Measurements from ENCODE around the gene PTGIS.

PTGIS gene

DNA sequence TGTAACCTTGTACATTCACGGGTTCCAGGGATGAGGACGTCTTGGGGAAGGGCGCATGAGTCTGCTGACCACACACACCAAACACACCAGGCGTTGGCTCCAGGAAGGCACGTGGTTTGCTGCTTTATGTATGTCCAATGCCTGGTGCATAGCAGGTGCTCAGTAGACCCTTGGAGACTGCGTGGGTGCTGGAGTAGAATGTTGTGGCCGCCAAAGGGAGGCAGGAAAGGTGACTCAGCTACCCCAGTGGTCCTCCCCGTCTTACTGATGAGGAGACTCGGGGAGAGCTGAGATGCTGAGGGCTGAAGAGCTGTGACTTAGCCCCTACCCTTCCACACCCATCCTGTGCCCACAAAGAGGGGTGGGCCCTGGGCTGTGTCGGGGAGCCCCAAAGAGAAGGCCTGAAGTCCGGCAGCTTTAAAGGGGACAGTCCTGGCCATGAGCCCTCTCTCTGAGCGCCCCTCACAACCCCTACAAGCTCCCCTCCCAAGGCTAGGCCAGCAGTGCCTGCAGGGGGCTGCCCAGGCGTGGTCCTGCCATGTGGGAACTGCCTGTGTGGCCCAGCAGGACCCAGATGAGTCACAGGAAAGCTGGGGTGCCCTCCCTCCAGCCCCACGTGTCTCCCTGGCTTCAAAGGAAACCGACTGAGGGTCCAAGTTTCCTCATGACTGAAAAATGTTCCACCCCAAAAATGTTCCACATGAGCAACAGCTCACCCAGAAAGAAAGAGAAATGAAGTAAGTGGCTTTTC is 28.0 kb upstream of the PTGIS start:
- no peak for DNase-seq

DNA sequence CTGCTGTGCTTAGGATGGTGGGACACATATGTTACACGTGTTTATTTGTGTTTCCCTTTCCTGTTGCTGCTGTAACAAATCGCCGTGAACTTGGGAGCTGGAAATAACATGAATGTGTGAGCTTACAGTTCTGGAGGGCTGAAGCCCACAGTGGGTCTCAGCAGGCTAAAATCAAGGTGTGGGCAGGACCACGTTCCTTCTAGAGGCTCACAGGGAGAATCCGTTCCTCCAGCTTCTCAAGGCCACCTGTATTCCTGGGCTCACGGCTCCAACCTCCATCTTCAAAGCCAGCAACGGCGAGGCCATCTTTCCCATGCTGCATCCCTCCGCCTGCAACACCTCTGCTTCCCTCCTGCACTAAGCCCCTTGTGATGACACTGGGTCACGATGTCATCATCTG is 27.4 kb upstream of the PTGIS start:
- DNase-seq: no peak

DNA sequence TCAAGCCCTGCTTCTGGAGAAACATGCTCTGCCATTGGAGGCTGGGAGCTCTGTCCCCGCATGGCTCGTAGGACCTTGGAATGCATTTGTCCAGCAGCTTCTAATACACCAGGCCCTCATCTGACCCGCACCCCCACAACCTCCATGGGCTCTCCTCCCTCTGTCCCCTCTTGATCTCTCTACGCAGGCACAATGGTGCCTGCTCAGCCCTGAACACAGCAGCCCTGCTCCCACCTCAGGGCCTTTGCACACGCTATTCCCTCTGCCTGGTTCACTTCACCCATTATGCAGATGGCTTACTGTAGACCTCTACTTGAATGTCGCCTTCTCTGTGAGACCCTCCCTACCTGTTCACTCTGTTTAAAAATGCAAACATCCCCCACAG is 27.0 kb upstream of the PTGIS start:
- DNase-seq: no peak

DNA sequence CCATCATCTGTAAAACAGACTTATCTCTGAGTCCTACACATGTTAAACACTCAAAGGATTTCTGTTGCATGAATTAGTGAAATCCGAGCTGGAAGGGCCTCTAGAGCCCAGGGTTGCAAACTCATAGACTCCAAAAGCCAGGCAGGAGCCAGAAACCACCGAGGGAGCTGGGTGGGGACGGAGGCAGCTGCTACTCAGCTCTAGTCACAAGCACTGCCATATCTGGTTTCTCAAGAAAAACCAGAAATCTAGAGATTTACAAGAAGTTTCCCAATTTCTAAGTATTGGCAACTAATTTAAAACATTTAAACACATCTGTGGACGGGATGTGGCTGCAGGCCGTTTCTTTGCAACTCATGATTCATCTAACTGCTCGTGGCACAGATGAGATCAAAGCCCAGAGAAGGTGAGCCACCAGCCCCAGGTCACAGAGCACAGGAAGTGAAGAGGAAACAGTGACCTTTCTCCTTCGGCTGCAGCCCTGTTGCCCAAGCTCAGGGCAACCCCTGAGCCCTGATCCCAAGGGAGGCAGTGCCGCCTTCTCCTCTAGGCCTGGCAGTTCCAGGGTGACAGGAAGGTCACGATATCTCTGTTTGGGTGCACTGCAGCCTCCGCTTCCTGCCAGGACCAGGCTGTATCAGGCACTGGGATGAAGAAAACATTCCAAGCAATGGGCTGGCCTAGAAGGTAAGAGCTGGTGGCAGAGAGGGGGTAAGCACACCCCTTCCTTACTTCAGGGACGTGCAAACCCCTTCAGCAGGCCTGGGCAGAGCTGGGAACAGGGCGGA is 26.4 kb upstream of the PTGIS start:
- no peak for DNase-seq

DNA sequence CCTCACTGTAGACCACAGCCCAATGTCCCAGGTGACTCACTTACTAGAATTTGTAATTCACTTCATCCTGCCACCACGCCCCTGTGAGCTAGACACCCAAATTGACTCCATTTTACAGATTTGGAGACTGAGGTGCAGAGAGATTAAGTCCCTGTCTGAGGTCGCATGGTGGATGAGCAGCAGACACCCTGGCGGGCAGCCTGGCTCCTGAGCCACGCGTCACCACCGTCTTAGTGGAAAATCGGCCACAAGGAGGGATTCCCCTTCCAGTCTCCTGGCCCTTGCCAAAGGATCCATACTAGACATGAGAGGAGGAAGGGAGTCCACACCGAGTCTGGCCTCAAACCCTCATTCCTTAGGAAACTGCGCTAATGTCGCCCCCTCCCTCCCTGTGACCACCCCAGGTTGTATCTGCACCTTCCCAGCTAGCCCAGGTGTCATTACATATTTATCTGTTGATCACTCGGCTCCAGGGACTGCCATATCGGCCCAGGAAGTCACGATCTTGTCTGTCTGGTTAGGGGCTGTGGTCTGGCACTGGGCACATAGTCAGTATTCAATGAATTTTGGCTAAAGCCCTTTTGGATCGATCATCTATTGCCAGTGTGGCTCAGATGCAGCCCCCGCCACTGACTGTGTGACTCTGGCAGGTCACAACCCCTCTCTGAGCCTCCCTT is 25.7 kb upstream of the PTGIS start:
- no peak for DNase-seq

DNA sequence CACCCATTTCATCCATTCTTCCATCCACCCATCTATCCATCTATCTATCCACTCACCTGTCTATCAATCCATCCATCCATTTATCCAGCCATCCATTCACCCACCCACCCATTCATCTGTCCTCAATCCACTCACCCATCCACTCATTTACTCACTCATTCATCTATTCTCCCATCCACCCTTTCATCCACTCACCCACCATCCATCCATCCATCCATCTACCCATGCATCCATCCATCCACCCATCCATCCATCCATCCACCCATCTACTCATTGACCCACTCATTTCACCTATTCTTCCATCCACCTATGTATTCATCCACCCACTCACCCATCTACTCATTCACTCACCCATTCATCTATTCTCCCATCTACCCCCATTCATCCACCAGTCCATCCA is 24.2 kb upstream of the PTGIS start:
- no peak for DNase-seq

DNA sequence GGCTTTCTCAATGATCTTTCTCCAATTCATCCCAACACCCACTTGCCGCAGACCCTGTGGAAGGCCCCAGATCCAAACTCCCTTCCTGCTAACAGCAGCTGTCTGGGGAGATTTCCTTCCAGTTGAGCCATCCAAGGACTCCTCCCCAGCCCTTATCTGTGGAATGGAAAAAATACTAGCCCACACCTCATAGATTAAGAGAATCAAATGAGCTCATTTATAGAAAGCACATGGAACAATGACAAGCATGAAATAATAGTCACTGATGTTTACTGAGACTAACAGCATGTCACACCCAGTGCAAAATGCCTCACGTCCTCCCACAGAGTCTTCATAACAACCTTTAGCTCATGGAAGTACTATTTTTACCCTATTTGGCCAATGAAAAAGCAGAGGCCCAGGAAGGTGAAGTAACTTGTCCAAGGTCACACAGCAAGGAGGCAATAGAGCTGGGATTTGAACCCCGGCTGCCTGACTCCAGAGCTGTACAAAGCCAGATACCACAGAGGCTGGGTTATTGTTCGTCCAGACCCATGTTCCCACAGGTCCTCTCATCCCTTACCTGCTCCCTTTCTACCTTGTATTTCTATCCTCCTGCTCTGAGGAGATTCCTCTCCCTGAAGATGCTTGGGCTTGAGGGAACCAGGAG is 23.4 kb upstream of the PTGIS start:
- DNase-seq: no peak

DNA sequence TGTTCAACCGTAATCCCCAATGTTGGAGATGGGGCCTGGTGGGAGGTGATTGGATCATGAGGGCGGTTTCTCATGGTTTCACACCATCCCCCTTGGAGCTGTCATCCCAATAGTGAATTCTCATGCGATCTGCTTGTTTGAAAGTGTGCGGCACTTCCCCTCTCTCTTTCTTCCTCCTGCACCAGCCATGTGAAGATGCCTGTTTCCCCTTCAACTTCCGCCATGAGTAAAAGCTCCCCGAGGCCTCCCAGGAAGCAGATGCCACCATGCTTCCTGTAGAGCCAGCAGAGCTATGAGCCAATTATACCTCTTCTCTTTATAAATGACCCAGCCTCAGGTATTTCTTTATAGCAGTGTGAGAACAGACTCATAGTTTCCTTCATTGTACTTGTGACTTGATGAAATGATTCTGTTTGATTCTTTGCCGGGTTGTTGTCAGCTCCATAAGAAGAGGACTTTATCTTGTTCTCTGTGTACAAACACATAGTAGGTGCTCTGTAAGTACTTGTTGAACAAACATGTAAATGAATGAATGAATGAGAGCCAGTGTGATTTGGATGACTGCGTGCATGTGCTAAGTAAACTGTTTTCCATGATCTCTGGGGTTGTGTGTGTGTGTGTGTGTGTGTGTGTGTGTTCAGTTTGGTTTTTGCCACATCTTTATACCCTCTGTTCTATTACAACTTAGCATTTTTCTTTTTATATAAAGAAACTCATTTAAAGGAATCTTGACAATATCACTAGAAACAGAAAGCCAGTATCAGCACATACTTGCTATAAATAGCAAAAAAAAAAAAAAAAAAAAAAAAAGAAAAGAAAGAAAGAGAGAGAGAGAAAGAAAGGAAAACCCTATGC is 22.5 kb upstream of the PTGIS start:
- DNase-seq: no peak

DNA sequence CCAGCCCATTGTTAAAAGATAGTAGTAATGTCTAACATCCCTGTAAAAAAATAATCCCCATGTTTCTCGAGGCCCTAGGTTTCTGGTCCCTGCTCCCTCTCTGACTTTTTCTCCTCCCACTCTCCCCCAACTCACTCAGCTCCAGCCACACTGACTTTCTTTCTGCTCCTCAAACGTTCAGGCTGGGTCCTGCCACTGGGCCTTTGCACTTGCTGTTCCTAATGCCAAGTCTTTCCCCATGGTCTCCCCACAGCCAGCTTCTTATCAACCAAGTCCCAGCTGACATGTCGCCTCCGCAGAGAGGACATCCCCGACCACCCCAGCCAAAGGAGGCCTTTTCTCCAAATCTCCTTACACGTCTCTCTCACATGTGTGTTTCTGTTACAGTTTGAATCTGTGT is 21.8 kb upstream of the PTGIS start:
- DNase-seq: no peak

DNA sequence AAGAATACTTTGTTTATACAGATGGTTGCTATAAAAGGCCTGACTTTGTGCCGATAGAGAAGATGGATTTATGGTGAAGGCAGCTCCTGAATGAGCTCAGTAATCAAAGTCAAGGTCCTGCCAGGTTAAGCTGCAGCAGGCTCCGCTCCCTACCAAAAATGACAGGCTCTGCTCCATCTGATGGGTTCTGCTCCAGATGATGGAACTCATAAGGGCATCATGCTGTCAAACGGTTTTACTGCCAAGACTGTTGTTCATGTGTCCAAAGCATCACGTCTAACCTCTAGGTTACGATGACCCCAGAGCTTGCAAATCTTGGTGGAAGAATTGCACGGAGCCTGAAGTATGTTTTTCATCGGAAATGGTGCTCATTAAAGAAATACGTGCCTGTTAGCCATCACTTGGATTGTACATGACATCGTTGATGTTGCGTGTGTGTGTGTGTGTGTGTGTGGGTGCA is 19.2 kb upstream of the PTGIS start:
- DNase-seq: no peak

DNA sequence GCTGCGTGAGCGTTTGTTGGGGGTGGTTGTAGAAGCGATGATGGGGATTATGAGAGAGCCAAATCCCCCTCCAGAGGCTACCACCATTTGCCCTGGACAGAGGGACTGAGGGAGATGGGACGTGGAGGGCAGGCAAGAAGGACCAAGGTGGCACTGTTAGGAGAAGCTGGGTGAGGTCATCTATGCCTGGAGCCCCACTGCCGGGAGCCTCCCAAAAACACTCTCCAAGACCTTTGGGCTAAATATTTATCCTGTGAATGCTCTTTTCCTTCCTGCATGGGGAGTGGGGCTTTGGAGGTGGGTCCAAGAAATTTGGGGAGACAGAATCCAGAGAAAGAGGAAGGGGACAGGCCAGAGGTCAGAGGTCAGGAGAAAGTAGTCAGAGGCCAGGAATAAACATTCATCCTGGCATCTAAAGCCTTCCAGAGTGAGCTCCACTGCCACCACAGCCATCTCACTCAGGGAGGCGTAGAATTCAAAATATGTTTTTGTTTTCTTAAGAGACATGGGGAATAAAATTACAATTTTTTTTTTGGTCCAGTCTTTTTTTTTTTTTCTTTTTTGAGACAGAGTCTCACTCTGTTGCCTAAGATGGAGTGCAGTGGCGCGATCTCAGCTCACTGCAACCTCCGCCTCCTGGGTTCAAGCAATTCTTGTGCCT is 17.8 kb upstream of the PTGIS start:
- DNase-seq: no peak

DNA sequence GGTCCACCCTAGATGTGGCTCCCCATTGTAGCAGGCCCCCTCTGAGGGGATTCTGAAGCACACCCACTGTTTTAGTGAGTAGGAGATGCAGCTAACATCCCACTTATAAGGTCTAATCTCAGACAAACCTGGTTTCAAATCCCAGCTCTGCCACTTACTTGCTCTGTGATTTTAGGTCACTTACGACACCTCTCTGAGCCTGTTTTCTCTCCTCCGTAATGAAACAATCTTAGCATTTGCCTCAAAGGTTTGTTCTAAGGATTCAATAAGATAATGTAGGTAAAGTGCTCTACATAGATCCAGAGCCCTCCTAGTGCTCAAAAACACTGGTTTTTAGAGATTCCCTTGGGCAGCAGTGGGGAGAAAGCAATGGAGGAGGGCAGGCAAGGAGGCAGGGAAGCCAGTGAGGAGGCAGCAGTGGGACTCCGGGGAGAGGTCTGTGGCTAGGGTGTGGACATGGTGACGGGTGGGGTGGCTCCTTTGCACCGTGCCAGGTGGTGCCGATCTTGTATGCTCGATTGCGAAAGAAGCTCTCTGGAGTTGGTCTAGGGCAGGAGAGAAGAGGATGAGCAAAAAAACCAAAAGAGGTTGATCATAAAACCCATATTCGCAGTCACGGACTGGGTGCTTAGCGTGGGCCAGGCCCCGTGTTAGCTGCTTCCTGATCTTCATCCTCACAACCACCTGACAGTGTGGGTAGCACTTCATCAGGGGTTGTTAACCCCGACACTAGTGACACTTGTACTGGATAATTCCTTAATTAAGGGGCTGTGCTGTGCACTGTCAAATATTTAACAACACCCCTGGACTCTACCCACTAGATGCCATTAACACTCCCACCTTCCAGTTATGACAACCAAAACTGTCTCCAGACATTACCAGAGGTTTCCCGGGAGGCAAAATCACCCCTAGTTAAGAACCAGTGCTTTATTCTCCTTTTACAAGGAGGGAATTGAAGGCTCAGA is 16.8 kb upstream of the PTGIS start:
- no peak for DNase-seq

DNA sequence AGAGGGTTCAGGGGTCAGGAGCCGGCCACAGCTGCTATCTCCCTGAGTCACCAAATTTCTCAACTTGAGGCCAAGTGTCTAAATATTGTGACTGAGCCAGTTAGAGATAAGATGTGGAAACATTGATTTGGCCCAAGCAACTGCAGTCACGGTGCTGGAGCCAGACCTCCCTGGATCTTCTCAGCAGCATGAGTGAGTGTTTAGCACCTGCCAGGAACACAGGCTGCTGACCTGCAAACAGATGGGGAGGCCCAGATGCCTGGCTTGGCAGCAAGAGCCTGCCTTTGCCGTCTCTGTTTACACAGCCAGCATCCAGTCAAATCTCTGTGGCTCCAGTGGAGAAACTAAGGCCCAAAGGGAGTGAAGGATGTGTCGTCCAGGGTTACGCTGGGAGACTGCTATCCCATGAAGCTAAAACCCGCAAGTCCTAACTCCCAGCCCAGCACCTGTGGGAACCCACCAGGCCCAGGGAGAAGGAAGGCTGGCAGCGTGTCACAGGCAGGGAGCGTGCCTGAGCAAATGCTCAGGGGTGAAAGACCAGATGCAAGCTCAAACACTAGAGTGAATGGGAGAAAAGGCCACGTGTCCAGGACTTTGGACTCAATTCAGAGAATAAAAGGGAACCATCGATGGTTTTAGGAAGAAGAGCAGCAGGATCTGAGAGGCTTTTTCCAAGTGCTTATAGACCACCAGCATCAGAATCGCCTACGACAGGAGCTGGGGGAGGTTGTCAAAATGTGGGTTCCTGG is 15.9 kb upstream of the PTGIS start:
- no peak for DNase-seq

DNA sequence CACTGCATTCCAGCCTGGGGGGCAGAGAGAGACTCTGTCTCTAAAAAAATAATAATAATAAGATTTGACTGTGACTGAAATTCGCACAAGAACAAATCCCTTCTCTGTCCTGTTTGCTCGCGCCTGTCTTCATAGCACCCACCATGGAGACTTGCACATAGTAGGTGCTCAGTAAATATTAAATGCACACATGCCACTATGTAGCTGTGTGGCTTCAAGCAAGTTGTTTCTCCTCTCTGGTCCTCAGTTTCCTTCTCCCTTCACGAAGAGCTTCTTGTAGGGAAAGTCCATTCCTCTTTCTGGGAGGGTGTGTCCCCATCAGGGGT is 15.4 kb upstream of the PTGIS start:
- no peak for DNase-seq

DNA sequence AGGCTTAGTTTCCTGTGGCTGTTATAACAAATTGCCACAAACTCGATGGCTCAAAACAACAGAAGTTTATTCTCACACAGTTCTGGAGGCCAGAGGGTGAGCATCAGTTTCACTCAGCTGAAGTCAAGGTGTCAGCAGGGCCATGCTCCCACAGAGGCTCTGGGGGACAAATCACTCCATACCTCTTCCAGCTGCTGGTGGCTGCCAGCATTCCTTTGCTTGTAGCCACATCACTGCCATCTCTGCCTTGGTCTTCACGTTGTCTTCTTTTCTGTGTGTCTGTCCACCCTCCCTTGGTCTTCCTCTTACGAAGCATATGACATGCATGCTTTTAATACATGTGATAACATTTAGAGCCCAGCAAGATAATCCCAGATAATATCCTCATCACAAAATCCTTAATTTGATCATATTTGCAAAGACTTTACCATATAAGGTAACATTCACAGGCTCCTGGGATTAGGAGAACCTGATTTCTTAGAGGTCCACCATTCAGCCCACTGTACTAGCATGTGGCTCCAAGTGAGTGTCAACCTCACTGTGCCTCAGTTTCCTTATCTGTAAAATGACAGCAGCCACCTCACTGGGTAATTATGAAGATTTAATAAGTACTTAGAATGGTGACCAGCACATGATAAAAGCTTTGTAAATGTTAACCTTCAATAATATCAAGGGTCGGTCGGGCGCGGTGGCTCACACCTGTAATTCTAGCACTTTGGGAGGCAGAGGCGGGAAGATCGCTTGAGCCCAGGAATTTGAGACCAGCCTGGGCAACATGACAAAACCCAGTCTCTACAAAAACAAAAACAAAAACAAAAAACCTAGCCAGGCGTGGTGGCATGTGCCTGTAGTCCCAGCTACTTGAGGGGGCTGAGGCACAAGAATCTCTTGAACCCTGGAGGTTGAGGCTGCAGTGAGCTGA is 14.7 kb upstream of the PTGIS start:
- DNase-seq: no peak

DNA sequence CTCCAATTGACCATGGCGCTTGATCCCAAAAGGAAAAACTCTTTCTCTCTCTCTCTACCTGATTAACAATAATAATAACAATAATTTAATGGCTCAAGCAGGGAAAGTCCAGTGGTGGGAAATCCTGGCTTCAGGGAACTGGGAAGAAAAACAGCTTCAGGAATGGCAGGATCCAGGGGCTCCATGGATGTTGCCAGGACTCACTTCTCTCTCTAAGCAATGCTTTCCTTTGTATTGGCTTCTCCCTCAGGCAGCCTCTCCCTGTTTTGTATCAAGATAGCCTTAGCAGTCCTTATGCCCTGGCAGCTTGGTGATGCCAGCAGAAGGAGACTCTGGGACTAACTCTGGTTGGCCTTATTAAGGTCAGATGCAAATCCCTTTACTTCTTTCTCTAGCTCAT is 13.5 kb upstream of the PTGIS start:
- DNase-seq: no peak

DNA sequence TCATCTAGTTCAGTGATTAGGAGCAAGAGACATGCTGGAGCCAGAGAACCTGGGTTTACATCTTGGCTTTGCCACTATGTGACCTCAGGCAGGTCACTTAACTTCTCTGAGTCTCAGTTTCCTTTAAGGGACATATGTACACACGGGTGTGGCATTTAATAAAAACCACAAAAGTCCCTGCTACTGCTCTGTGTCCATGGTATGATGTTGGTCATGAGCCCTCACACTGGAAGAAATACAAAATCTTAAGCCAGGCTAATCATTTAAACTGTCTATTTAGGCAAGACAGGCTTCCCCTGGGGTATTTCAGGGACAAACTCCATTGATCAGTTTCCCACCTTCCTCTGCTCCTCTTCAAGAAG is 12.9 kb upstream of the PTGIS start:
- no peak for DNase-seq

DNA sequence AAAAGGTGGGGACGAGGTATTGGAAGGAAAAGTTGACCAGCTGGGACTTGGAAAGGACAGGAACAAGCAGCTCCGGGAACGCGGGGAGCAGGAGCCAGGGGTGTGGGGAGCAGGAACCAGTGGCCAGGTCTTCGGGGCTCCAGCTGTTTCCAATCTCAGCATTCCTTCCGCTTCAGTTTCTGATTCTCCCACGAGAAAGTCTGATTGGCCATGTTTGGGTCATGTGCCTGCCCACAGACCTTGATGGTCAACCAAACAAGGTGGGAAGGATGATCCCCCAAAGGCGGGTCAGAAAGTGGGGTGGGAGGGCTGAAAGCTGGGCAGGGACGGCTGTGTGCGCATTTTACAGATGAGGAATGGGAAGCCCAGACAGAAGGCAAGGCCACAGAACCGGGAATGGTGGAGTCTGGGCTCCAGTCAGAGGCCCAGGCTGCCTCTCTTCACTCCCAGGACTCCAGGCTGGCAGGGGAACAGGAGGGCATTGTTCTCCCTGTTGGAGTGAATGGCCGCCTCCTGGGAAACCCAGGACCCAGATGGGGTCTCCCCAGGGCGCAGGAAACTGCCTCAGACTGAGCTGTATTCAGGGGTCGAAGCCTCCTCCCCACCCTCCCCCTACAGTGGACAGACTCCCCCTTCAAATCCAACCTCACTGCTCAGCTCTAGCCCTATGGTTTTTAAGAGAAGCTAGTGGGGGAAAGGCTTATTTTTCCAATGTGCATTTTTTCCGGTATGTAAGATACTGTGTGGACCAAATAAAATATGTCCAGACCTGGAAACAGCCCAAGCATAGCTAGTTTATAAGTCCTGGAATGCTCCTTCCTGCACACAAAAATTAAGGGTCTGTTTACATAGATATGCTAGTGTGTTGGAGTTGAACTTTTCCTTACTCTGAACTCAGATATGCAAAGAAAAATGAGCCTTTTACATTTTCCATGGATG is 12.2 kb upstream of the PTGIS start:
- no peak for DNase-seq
